Immature natural killer cell (primary cell): ENCODE data around the gene C19orf38. TPM values are rescaled to one million over a fixed set of nuclear protein-coding genes. Genes with fewer than 3 reads are reported as not detected.

Source experiments
- DNase-seq, 3 donors: peaks; one replicate each; pipeline ENCODE4 v3.0.0; 2022; ENCODE audit warnings: mixed read lengths in 1 of 3
- H3K27ac Mint-ChIP-seq, 6 donors: one replicate each; pipeline ENCODE4 v1.8.0; 2020; ENCODE audit warnings: mixed read lengths in 6 of 6, mild to moderate bottlenecking in 5 of 6, inconsistent platforms in 4 of 6, moderate library complexity in 3 of 6
- H3K27me3 Mint-ChIP-seq, 3 donors: one replicate each; pipeline ENCODE4 v1.8.0; 2020 to 2021; ENCODE audit warnings: low read depth in 3 of 3, mild to moderate bottlenecking in 3 of 3, mixed read lengths in 3 of 3, moderate library complexity in 3 of 3, inconsistent platforms in 1 of 3
- H3K36me3 Mint-ChIP-seq, 3 donors: one replicate each; pipeline ENCODE4 v1.8.0; 2020; ENCODE audit warnings: mixed read lengths in 3 of 3, inconsistent platforms in 2 of 3, mild to moderate bottlenecking in 2 of 3
- H3K4me1 Mint-ChIP-seq, 2 donors: one replicate each; pipeline ENCODE4 v1.8.0; 2020; ENCODE audit warnings: inconsistent platforms in 2 of 2, mild to moderate bottlenecking in 2 of 2, mixed read lengths in 2 of 2, moderate library complexity in 1 of 2
- H3K4me3 Mint-ChIP-seq, 5 donors: one replicate each; pipeline ENCODE4 v1.8.0; 2020; ENCODE audit warnings: mild to moderate bottlenecking in 5 of 5, mixed read lengths in 5 of 5, inconsistent platforms in 3 of 5, moderate library complexity in 3 of 5
- H3K9me3 Mint-ChIP-seq, 6 donors: one replicate each; pipeline ENCODE4 v1.8.0; 2020; ENCODE audit warnings: mild to moderate bottlenecking in 6 of 6, mixed read lengths in 6 of 6, inconsistent platforms in 4 of 6, moderate library complexity in 3 of 6
- polyA plus RNA-seq, 3 donors: library from polyadenylated mRNA; unstranded; fragments of 300-500 nt; fragmentation: Illumina TruSeq; gene quantifications; one replicate each; pipeline ENCODE4 v1.2.3, GENCODE V29; 2021

Gene C19orf38
- polyA plus RNA-seq, 3 donors from 2014 or later, result 1.2 to 5.6 (median 3.3) TPM

DNA sequence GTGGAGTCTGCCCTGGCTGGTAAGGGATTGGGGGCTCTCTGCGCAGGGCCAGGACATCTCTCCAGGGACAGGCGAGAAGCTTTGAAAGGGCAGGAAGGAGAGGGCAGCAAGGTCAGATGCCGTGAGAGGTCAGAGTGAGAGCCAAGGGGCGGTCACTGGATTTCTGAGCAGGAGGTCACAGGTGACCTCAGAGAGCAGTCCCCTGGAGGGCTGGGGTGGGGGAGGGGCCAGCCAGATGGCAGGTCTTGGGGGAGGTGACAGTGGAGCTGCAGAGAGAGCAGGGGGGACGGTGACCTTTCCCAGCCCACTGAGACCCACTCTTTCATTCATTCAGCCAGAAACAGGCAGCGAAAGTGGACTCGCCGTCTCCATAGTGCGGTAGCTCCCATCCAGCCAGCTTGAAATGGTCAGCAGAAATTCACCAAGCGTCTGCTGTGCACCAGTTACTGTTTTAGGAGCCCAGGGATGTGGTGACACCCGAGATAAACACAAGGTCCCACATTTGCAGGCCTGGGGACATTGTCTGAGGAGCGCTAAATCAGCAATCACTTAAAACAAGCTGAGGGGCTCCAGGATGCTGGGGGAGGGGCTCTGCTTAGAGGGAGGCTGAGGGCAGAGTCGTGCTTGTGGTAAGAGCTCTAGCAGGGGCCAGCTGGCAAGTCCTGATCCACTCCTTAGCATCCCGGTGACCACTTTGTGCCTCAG is 33.3 kb downstream of the C19orf38 start:
- Mint-ChIP-seq H3K4me1 (peaks cover 8 to 15% of the 10 kb centered on the region in 2 donors), H3K36me3 (no peaks in the 10 kb centered on the region), H3K9me3 (no peaks in the 10 kb centered on the region), H3K27ac (no peak overlapping the region), H3K27me3 (no peaks in the 10 kb centered on the region), H3K4me3 (no peak overlapping the region)
- no peak for DNase-seq

DNA sequence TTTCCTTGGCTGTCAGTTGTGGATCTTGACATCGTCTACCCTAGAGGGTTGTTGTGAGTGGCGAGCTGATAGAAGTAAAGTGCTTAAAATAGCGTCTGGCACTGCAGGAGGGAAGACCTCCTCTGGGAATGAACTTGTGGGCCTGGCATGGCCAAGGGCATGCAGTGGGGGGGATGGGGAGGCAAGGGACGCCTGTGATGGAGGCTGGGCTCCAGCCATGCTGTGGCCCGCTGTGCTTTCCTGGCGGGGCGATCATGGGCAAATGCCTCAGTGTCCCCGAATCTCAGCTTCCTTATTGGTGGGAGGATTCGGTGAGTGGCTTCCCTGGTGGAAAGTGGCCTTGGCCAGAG is 33.9 kb downstream of the C19orf38 start:
- Mint-ChIP-seq H3K9me3 (no peaks in the 10 kb centered on the region), H3K4me3 (no peak overlapping the region), H3K27ac (no peak overlapping the region), H3K36me3 (no peaks in the 10 kb centered on the region), H3K27me3 (no peaks in the 10 kb centered on the region), H3K4me1 (peaks cover 8 to 15% of the 10 kb centered on the region in 2 donors)
- DNase-seq, result no peak

DNA sequence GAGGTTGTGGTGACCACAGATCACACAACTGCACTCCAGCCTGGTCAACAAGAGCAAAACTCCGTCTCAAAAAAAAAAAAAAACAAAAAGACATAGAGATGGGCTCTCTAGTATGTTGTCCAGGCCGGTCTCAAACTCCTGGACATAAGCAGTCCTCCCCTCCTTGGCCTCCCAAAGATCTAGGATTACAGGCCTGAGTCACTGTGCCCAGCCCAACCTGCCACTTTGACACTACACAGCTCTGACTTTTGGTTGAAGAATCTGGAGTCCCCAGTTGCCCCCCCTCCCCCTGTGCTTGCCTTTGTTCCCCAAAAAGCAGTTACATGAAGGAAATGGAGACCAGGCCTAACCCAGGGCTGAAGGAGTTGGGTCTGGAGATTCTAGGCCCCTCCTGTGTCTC is 36.1 kb downstream of the C19orf38 start:
- no peaks in the 10 kb centered on the region for H3K9me3 Mint-ChIP-seq
- no peak overlapping the region for H3K4me3 Mint-ChIP-seq
- no peak for DNase-seq
- H3K27me3 Mint-ChIP-seq, result no peaks in the 10 kb centered on the region
- peaks cover 2 to 4% of the 10 kb centered on the region in 2 donors for H3K4me1 Mint-ChIP-seq
- no peaks in the 10 kb centered on the region for H3K36me3 Mint-ChIP-seq
- no peak overlapping the region for H3K27ac Mint-ChIP-seq

DNA sequence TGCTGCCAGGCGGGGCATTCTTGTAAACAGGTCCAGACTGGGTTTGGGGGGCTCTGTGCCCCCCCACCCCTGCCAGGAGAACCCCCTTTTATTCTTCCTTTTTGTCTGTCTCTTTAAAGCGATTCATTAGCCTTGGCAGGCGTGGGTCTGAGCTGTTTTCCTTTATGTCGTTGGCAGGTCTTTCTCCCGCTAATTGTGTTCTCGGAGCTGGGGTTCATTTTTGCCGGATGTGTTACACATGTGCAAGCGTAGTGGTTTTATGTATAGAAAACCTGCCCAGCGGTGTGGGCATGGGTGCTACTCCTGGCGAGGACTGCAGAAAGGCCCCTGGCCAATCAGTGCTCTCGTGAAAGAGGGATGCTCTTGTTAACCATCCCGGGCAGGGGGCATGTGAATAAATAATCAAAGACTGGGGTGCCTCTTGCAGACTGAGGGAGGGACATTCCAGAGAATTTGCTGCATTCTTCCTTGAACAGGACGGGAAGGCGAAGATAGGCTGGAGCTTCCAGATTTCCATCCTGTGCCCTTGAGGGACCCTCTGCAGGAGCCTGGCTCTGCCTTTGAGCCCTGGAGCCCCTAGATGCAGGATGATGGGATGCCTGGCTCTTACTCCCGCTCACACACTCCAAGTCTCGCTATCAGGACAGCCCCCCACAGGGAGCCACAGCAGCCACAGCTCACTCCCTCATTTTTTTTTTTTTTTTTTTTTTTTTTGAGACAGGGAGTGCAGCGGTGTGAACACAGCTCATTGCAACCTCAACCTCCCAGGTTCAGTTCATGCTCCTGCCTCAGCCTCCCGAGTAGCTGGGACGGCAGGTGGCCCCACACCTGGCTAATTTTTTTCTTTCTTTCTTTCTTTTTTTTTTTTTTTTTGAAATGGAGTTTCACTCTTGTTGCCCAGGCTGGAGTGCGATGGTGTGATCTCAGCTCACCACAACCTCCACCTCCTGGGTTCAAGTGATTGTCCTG is 37.3 kb downstream of the C19orf38 start:
- Mint-ChIP-seq H3K27me3 (no peaks in the 10 kb centered on the region), H3K4me1 (peaks cover 0 to 2% of the 10 kb centered on the region in 2 donors), H3K4me3 (no peak overlapping the region), H3K27ac (no peak overlapping the region), H3K36me3 (no peaks in the 10 kb centered on the region), H3K9me3 (no peaks in the 10 kb centered on the region)
- no peak for DNase-seq

DNA sequence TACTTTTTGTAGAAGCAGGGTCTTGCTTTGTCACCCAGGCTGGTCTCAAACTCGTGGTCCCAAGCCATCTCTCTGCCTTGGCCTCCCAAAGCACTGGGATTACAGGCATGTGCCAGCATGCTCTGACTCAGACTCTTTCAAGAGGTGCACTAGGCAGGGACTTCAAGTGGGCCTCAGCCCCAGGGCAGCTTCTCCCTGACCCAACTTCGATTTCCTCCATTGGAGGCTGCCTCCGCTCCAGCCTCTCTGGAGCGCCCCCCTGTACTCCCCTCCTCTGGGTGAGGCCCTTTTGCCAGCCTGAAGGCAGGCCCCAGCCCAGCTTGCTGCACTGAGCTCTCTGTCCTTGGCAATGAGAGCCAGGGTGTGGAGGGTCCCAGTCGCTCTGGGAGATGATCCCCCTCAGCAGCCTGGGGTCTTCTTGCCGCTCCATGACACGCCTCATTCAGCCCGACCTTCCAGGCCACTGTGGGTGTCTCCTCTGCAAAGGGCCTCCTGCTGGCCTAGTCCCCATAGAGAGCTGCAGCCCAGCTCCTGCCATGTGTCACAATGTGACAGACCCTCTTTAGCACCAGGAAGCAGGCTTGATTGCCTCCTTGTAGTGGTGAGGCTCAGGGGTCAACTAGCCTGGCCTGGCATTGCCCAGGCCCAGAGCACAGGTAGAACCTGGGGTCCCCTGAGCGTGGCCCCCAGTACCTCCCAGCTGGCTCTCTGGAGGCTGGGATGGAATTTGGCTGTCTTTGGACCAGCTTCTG is 39.6 kb downstream of the C19orf38 start:
- peaks cover 0 to 2% of the 10 kb centered on the region in 2 donors for H3K4me1 Mint-ChIP-seq
- no peak for DNase-seq
- H3K9me3 Mint-ChIP-seq, result no peaks in the 10 kb centered on the region
- H3K27me3 Mint-ChIP-seq, result no peaks in the 10 kb centered on the region
- no peaks in the 10 kb centered on the region for H3K36me3 Mint-ChIP-seq
- no peak overlapping the region for H3K4me3 Mint-ChIP-seq
- H3K27ac Mint-ChIP-seq, result peak overlapping the region in 1 of 6 donors; percentile 30

DNA sequence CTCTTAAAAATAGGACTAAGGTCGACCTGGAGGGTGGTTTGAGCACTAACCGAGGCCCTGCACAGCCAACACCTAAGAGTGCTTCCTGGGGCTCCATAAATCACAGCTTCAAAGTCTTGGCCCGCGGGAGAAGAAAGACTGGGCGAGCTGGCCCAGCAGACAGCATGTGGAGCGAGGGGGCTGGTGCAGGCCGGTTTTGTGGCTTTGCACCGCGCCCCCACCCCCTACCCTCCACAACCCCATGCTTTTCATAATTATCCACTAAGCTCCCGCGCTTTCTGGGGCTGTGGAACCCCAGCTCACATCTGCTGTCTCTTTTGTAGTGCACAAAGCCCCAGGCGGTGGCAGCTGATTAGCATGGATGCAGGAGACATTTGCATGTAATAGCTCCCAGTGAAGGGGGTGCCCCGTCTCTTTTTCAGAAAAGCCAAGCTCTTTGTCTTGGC is 40.2 kb downstream of the C19orf38 start:
- Mint-ChIP-seq H3K36me3 (no peaks in the 10 kb centered on the region), H3K4me1 (peaks cover 0 to 2% of the 10 kb centered on the region in 2 donors), H3K27me3 (no peaks in the 10 kb centered on the region), H3K27ac (no peak overlapping the region), H3K9me3 (no peaks in the 10 kb centered on the region), H3K4me3 (no peak overlapping the region)
- no peak for DNase-seq

DNA sequence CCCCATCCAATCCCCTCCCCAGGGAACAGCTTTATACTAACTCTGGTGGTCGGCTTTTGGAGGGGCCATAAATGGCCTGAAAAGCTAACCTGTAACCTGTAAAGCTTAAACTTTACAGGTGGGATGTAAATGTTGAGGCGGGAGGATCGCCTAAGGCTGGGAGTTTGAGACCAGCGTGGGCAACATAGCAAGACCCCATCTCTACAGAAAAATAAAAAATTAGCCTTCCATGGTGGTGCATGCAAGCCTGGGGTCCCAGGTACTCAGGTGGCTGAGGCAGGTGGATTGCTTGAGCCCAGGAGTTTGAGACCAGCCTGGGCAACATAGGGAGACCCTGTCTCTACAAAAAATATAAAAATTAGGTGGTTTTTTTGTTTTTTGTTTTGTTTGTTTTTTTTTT is 41.7 kb downstream of the C19orf38 start:
- Mint-ChIP-seq H3K4me1 (peaks cover 0 to 2% of the 10 kb centered on the region in 2 donors), H3K27me3 (no peaks in the 10 kb centered on the region), H3K9me3 (no peaks in the 10 kb centered on the region), H3K4me3 (no peak overlapping the region), H3K27ac (no peak overlapping the region), H3K36me3 (no peaks in the 10 kb centered on the region)
- DNase-seq, result no peak

DNA sequence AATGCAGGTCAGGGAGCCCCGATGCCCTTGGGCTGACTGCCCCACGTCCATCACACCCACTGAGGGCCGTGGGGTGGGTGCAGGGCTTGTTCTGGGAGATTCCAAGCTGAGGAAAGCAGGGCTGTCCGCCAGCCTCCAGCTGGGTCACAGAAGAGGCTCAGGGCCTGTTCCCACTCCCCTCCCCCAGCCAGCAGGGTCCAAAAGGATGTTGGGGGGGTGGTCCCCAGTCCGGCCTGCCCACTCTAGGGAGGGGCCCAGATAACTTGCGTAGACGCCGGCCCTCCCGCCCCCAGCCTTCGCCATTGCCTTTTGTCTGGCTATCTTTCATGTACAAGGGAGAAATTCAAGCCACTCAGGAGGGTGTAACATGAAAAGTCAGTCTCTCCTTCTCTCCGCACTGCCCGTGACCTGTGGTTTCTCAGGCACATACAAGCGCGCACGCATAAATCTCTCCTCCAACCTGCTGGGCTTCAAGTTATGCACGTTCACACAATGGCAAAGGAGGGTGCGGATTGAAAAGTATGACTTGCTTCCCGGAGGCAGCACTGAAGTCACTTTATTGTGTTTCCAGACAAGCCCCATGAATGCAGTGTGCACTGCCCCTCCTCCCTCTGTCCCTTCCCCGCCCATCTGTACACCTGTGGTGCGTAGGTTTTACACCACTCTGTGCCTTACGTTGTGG is 43.3 kb downstream of the C19orf38 start:
- Mint-ChIP-seq H3K9me3 (no peaks in the 10 kb centered on the region), H3K4me1 (peaks cover 0 to under 1% of the 10 kb centered on the region in 2 donors), H3K27ac (no peak overlapping the region), H3K4me3 (no peak overlapping the region), H3K27me3 (no peaks in the 10 kb centered on the region), H3K36me3 (no peaks in the 10 kb centered on the region)
- no peak for DNase-seq

DNA sequence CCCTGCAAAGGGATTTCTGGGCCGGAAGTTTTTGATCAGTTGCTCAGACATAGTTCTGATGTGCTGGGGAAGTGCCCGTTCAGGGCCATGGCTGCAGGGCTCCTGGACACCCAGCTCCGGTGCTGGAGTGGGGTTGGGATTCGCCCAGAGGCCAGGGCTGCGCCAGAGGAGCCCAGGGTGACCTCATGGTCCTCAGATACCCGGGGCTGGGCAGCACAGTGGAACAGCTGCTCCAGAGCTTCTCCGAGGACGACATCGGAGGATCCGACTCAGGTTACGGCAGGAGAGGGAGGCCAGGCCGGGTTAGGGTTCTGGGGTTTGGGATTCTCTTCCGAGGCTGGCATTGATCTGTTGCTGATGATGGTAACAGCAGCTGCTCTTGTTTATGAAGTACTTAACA is 44.0 kb downstream of the C19orf38 start:
- Mint-ChIP-seq H3K27ac (no peak overlapping the region), H3K4me3 (no peak overlapping the region), H3K9me3 (no peaks in the 10 kb centered on the region)

DNA sequence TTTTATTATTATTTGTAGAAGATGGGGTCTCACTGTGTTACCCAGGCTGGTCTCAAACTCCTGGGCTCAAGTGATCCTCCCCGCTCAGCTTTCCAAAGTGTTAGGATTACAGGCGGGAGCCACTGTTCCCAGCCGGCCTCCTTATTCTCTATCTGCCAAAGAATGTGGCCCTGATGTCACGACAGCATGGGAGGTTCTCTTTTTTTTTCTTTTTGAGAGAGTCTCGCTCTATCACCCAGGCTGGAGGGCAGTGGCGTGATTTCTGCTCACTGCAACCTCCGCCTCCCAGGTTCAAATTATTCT is 46.6 kb downstream of the C19orf38 start:
- H3K4me1 Mint-ChIP-seq, result peaks cover 3 to 8% of the 10 kb centered on the region in 2 donors
- no peak overlapping the region for H3K4me3 Mint-ChIP-seq
- H3K9me3 Mint-ChIP-seq, result no peaks in the 10 kb centered on the region
- H3K36me3 Mint-ChIP-seq, result no peaks in the 10 kb centered on the region
- no peak for DNase-seq
- peaks cover 0 to 2% (median 0%) of the 10 kb centered on the region in 3 donors for H3K27me3 Mint-ChIP-seq
- no peak overlapping the region for H3K27ac Mint-ChIP-seq

More for the DNA sequence above, 44.0 kb downstream of the C19orf38 start:
- no peak for DNase-seq
- Mint-ChIP-seq H3K27me3 (no peaks in the 10 kb centered on the region), H3K4me1 (peaks cover 3 to 8% of the 10 kb centered on the region in 2 donors), H3K36me3 (no peaks in the 10 kb centered on the region)

DNA sequence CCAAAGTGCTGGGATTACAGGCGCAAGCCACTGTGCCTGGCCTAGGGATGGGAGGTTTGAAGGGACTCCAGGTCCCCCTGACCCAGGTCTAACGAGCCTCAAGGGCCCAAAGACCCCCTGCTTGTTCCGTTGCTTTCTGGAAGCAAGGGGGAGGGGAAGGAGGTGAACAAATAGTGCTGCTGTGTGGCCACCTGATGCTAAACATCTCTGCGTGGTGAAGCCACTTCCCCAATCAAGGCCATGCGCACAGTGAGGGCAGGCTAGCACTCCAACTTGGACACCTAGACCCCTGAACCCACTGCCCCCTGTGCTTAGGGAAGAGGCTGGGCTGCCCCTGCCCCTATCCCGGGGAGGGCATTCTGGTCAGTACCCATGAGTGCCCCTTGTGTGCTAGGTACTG is 47.1 kb downstream of the C19orf38 start:
- Mint-ChIP-seq H3K36me3 (no peaks in the 10 kb centered on the region), H3K27ac (no peak overlapping the region), H3K4me1 (peaks cover 3 to 8% of the 10 kb centered on the region in 2 donors), H3K27me3 (peaks cover 0 to 2% (median 0%) of the 10 kb centered on the region in 3 donors), H3K4me3 (no peak overlapping the region), H3K9me3 (no peaks in the 10 kb centered on the region)
- DNase-seq, result no peak

DNA sequence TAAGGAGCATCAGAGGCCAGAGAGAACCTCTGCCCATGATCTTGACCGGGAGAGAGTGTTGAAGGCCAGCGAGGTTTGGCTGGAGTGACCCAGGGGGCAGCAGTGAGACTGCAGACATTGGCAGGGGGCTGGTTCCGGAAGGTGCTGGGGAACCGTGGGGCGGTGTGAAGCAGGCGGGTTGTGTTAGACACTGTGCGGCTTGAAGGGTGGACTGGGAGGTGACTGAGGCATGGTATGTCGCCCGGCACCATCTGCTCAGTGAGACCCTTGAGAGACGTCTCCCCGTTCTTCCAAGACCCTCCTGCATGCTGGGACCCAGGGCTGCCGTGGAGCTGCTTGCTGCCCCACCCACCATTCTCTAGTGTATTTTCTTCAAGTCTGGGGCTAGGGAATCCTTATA is 47.7 kb downstream of the C19orf38 start:
- Mint-ChIP-seq H3K27me3 (peaks cover 0 to 2% (median 0%) of the 10 kb centered on the region in 3 donors), H3K4me3 (no peak overlapping the region), H3K4me1 (peaks cover 3 to 8% of the 10 kb centered on the region in 2 donors), H3K27ac (peak overlapping the region in 1 of 6 donors; percentile 75), H3K36me3 (no peaks in the 10 kb centered on the region), H3K9me3 (no peaks in the 10 kb centered on the region)
- no peak for DNase-seq

DNA sequence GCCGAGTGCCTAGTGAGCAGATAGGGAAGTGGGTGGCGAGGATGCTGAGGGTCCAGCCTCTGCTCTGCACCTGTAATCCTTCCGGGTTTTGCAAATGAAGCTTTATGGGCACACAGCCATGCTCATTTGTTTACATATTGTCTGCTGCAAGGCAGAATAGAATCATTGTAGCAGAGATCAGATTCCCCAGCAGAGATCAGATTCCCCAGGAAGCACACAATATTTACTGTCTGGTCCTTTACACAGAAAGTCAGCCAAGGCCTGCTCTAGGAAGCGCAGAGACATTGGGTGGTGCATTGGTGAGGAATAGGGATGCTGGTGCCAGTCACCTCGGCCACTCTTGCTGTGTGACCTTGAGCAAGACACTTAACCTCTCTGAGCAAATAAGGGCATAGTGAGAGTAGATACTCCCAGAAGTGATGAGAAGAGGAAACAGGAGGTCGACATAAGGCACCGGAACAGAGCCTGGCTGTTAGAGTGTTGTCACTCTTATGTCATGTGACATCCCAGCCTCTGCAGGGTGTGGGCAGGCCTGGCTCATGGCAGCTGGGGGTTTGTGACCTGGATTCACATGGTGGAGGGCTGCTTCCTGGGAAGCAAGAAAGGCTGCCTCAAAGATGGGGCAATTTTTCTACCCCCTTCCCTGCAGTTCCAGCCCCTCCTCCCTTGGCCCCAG is 48.8 kb downstream of the C19orf38 start:
- Mint-ChIP-seq H3K36me3 (no peaks in the 10 kb centered on the region), H3K27me3 (peaks cover 0 to 2% (median 0%) of the 10 kb centered on the region in 3 donors), H3K27ac (peak overlapping the region in 1 of 6 donors; percentile 53), H3K4me1 (peaks cover 3 to 8% of the 10 kb centered on the region in 2 donors), H3K4me3 (no peak overlapping the region), H3K9me3 (no peaks in the 10 kb centered on the region)
- no peak for DNase-seq
